T1000 (cell line): ENCODE results near the gene NDST1.
A peak's percentile ranks its signal among the peaks of the same experiment; 100 is the strongest.
"Not testable (repeated sequence)": the region's sequence is repeated elsewhere in the genome, so short reads cannot be mapped to it uniquely, and the experiment has no call there.

Source experiments
- DNase-seq: peaks from one replicate; lab custom pipeline; 2025; ENCODE audit warnings: mixed read lengths; lab: John Stamatoyannopoulos, UW

Gene NDST1

DNA sequence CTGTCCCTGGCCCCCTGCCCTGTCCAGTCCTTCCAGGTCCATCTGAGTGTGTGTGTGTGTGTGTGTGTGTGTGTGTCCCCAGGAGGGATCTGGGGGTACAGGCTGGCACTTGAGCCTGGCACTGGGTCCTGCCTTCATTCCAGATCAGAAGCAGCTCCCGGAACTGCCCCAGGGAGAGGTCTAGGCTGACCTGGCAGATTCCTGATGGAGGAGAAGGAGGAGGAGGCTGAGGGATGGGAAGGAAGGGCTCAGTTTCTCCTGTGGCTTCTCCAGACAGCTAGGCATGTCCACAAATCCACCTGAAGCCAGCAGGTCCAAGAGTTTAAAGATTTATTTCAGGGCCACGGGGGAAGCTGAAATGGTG, 328 bp downstream of the NDST1 start:
- DNase-seq = no peak

DNA sequence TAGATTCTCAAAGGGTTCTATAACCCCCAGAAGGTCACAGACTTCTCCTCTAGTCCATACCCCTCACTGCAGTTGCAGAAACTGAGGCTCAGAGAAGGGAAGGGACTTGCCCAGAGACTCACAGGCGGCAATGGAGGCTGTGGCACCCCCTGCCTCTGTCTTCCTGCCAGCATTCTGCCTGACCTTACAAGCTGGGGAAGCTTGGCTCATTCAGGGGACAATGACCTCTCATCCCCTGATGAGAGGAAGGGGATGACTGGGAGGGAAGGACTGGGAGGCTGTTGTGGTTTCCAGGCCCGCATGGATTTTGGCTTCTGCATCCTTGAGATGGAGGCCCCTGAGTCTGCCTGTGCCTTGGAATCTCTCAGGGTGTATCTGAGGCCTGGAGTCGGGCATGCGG, 897 bp downstream of the NDST1 start:
- no peak for DNase-seq

DNA sequence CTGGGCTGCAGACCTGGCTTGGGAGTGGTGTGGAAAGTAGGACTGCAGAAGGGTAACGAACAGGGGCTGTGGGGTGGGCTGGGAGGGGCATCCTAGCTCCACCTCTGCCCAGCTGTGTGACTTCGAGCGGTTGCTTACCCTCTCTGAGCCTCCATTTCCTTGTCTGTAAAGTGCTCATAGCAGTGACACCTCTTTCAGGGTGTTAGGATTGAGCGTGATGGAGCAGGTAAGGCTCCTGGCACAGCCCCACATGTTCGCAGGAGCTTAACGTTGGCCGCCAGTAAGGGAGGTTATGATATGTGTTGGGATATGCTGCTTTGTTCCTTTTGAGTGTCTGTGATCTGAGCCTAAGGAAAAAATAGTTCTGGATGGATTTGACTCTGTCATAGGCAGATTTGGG, 2.1 kb downstream of the NDST1 start:
- DNase-seq = no peak

GRCh38 chr5:150510460-150511263, 2.7 kb downstream of the NDST1 start:
- DNase-seq = no peak

DNA sequence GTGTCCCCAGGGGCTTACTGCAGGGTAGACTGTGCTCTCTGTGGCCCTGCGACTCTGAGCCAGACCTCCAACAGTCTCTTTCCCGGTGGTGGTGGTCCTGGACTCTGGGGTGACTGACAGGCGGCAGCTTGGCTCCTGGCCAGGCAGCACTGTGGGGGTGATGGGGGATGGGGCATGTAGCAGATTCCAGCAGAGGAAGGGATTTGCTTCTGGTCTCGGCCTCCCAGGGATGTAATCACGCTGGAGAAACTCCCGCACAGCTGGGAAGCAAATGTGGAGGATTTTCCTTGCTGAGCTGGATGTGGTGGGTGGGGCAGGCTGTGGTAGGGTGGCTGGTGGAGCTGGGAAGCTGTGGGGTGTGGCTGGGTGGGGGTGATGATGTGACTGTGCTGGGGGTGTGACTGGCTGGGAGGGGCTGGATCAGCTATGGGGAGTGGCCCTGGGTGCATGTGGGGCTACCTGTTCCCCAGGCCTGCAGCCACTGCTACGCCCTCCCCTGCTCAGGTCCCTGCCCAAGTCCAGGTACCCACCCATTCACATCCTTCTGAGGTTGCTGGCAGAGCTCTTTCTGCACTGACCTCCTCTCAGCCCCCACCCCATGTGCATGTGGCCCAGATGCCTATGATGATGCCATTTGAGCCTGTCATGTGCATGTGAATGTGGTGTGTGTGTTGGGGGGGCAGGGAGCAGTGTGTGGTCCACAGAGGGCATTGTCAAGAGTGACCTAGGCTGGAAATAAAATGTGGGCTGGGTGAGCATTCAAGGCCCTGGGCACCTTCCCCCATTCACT, 3.8 kb downstream of the NDST1 start:
- no peak for DNase-seq

DNA sequence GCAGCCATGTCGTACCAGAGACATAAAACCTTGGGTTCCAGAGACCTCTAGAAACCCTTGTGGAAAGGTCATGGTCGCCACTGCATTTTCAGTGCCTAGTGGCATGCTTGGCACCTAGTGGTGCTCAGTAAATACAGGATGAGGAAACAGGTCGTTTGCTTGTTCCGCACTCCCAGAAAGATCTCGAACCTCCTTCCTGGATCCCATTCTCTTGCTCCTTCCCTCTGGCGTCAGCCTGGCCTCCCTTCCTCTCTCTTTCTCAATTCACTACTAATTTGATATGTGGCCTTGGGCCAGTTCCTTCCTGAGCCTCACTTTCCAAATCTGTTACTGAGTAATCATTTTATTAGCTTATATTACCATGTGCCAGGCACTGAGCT, 4.4 kb downstream of the NDST1 start:
- DNase-seq = no peak

DNA sequence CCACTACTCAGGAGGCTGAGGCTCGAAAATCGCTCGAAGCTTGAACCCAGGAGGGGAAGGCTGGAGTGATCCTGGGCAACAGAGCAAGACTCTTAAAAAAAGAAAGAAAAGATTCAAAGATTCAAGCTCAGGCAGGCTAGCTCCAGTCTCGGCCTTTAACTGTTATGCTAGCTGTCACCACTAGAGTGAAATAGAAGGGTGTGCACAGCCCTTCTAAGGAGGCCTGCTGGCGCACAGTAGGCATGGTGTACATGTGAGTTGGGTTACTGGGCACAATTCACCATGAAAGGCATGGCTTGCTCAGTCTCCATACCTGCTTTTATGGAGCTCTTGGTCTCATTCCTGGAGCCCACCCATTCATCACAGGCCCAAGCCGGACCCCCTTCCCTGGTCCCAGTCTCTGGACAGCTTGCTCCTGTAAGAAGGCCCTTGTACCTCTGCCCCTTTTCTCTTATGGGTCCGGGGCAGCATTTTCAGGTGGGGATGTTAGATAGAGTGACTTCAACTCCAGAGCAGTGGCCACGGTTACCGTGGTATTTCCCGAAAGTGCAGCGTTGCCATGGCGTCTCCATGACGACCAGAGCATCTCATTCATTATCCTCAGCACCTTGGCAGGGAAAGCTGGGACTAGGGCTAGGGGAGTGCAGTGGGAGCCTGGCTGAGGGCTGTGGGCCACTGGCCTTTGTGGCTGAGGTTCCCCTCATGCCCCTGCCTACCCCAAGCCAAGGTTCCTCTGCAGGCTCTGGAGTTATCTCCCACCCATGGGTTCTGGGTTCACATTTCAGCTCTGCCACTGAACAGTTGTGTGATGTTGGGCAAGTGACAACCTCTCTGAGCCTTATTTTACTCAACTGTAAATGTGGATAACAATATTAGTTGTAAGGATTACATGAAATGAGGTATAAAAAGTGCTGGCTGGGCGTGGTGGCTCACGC, 5.7 kb downstream of the NDST1 start:
- DNase-seq = no peak

DNA sequence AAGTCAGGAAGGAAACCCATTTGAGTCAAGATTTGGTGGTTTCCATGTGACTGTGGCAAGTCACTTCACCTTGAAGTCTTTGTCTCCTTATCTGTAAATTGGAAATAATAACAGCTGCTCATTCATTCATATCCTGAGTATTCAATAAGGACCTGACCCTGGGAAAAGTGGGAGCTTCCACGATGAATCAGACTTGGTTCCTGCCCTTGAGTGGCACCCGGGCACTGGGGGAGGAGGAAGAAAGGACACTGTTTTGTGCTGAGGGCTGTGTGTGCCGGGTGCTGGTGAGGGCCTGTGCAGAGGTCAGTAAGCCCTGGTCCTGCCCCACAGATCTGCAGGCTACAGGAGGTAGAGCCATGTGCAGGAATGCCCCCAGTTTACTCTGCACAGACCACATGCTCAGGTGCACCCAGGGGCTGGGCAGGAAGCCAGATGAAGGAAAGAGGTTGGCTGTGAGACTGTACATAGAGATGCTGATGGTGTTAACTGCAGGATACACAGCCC, 6.8 kb downstream of the NDST1 start:
- no peak for DNase-seq

DNA sequence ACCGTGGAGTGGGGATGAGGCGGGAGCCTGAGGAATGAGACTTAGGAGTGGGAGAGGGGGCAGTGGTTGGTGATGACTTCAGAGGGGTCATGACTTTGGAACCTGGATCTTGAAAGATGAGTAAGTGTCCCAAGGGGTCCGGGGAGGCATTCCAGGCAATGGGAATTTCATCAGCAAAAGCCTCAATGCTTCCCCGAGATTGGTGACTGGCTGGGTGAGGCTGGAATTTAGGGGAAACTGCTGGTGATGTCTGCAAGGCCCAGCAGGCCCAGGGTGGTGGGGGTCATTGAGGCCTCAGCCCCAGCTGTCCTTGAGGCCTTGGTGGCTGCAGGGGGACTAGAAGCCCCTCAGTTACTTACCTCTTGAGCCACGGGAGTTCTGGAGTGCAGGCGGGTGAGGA, 7.5 kb downstream of the NDST1 start:
- peak; percentile 37 for DNase-seq

DNA sequence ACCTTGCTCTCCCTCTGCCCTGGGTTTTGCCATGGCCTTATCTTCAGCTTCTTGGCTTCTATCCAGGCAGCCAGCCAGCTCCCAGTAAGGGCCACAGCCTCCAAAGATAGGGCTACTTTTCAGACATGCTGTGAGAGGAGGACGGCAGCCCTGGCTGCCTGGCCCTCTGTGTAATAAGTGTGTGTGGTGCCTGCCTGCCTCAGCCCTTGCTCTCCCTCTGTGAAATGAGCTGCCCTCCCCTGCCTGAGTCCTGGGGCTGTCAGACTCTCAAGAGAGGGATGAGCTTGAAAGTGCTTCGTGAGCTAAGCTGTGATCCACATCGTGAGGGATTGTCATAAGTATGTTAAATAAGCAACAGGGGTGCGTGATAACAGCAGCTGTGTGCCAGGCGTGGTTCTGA, 8.1 kb downstream of the NDST1 start:
- no peak for DNase-seq

GRCh38 chr5:150517272-150518152, 9.6 kb downstream of the NDST1 start:
- peak; percentile 75 for DNase-seq

DNA sequence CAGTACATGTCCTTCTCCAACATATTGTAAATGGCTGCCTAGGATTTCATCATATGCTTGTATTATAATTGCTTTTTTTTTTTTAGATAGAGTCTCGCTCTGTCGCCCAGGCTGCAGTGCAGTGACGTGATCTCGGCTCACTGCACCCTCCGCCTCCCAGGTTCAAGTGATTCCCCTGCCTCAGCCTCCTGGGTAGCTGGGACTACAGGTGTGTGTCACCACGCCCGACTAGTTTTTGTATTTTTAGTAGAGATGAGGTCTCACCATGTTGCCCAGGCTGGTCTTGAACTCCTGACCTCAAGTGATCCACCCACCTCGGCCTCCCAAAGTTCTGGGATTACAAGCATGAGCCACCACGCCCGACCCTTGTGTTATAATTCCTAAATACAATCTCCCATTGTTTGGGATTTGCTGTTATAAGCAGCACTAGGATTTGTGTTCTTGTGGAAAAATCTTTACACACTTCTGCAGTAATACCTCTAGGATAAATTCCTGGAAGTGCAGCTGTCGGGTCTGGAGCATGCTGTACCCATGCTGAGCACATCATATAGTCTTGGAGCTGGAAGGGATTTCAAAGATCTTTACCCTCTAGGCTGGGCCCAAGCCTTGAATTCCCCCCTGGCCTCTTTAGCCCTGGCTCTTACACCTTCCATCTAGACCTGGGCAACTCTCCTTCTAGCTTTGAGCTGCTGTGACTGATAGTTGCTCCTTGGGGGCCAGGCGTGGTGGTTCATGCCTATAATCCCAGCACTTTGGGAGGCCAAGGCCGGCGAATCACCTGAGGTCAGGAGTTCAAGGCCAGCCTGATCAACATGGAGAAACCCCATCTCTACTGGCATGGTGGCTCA, 11.0 kb downstream of the NDST1 start:
- not testable (repeated sequence) for DNase-seq

- DNase-seq = no peak
Observed at GRCh38 chr5:150519560-150519945, 11.6 kb downstream of the NDST1 start.

GRCh38 chr5:150519978-150520377, 12.0 kb downstream of the NDST1 start:
- no peak for DNase-seq

- no peak for DNase-seq
Observed at GRCh38 chr5:150520747-150521521, 13.0 kb downstream of the NDST1 start.

DNA sequence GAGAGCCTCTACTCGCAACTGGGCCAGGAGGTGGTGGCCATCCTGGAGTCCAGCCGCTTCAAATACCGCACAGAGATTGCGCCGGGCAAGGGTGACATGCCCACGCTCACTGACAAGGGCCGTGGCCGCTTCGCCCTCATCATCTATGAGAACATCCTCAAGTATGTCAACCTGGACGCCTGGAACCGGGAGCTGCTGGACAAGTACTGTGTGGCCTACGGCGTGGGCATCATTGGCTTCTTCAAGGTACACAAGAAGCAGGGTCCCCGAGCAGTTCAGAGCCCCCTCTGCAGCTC, 13.5 kb downstream of the NDST1 start:
- no peak for DNase-seq

- DNase-seq = no peak
Observed at GRCh38 chr5:150521939-150522503, 14.1 kb downstream of the NDST1 start.

GRCh38 chr5:150522504-150523414, 14.8 kb downstream of the NDST1 start:
- no peak for DNase-seq
